Fibroblast of pulmonary artery (primary cell): Measurements from ENCODE around the gene ZNFX1.

Source experiments
- DNase-seq: peaks from one replicate; pipeline ENCODE4 v3.0.0-alpha.2; 2010; ENCODE audit warnings: low read depth
- H3K4me3 ChIP-seq: replicated peaks from 2 replicates; pipeline ENCODE4 v1.5.1; 2011; ENCODE audit warnings: low read depth, mild to moderate bottlenecking, control low read depth, low read length, moderate library complexity
- CTCF ChIP-seq: IDR thresholded peaks from 2 replicates; pipeline ENCODE4 v1.5.1; 2011; ENCODE audit warnings: mild to moderate bottlenecking, control low read depth, low read length, inconsistent platforms; ENCODE audit errors: missing control alignments

The ZNFX1 gene

DNA sequence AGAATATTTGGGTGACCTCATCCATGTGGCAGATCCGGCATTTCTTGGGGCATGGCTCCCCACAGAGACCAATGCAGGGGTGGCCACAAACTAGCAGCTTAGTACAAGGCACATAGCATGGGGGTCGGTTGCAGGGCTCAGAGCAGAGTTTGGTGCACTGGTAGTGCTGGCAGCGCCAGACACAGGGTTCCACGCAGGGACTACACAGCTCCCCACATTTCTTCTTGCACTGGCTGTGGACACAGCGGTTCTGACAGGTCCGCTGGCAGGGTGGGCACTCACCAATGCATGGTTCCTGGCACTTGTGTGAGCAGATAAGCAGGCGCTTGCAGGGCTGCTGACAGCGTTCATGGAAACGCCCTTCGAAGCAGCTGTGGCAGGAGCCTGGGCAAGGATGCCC lies 29.6 kb downstream of the ZNFX1 start:
- no peak overlapping the region for H3K4me3 ChIP-seq
- no peak for TF ChIP-seq CTCF
- DNase-seq = no peak

- TF ChIP-seq CTCF = no peak
Measured at GRCh38 chr20:49247792-49248191, 30.1 kb downstream of the ZNFX1 start.

DNA sequence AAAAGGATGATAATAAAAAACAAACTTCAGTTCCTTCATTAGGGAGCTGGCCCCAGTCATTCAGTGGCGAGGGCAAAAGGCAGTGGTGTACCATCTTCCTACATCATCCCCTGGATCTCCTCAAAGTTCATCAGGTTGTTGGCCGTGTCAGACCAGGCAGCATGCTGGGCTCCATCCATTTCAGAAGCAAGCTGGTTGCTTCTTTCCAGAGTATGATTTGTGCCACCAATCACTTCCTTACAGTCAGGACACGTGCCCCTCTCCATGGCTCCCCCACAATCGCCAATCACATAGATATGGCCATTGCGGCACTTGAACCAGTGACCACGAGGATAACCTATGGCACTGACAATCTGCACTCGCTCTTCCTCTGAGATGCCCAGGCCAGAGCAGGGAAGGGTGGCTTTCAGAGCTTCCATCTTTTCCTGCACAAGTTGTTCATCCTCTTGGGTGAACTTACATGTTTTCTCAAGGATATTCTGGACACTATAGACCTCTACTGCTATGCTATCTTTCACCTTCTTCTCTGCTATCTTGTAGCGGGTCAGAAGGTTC lies 30.6 kb downstream of the ZNFX1 start:
- DNase-seq = no peak
- no peak for TF ChIP-seq CTCF
- no peak overlapping the region for H3K4me3 ChIP-seq

More at GRCh38 chr20:49247792-49248191, 30.1 kb downstream of the ZNFX1 start:
- H3K4me3 ChIP-seq = no peak overlapping the region
- peak; percentile 33 for DNase-seq

DNA sequence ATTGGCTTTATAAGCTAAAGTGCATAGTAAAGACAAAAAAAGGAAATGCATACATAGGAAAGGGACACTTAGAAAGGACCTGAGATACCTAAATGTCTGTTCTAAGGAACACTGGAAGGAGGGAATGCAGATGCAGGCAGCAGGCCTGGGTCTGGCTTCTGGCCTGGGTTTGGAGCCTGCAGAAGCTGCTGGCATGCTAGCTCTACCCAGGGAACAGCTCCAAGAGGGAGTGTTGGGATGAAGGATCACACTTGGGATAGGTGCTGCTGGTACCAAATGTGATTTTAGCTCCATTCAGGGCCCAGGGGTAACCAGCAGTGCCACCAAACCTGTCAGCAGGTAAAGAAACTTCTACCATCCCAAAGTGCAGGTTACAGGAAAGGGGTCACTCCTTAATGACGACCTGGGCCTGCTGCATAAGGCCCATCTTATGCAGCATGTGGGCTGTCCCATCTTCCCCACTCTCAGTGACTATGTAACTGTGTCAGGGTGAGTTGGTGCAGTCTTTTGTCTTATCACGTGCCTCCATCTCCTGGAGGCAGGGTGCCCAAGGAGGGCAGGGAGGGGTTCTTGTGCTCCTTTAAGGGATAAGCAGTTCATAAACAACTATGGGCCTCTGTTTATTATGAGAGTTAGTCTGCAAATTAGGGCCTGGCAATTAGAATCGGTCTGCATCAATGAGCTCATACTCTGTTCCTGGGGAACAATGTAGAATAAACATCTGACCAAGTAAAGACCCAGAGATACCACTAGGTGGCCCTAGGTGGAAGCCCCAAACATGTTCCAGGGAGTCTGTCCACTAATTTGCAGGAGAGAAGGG lies 31.7 kb downstream of the ZNFX1 start:
- peak; percentile 84 for TF ChIP-seq CTCF
- H3K4me3 ChIP-seq = no peak overlapping the region
- peak; percentile 70 for DNase-seq

- H3K4me3 ChIP-seq = no peak overlapping the region
- TF ChIP-seq CTCF = no peak
- DNase-seq = no peak
Measured at GRCh38 chr20:49237531-49237930, 40.3 kb downstream of the ZNFX1 start.

- TF ChIP-seq CTCF = no peak
- no peak for DNase-seq
- no peak overlapping the region for H3K4me3 ChIP-seq
Measured at GRCh38 chr20:49236301-49236700, 41.6 kb downstream of the ZNFX1 start.

GRCh38 chr20:49234831-49235230 lies 43.0 kb downstream of the ZNFX1 start:
- no peak for TF ChIP-seq CTCF
- no peak overlapping the region for H3K4me3 ChIP-seq
- no peak for DNase-seq
